ENCODE results near the gene ATXN1.

The ATXN1 gene

GRCh38 chr6:16521528-16521927, 239.7 kb downstream of the ATXN1 start:
- Histone ChIP-seq H3K27me3 (ENCODE audit: insufficient read depth, low read length, poor library complexity) (no peaks in the 10 kb centered on the region), H3K27ac (ENCODE audit: low read depth, low read length) (no peak overlapping the region), H2BK120ac (ENCODE audit: low read depth, low read length) (no peak overlapping the region), H4K8ac (ENCODE audit: low read depth, low read length) (no peak overlapping the region), H3K4ac (ENCODE audit: low read depth, low read length) (no peak overlapping the region), H3K4me2 (ENCODE audit: low read length) (no peak overlapping the region), H3K4me1 (ENCODE audit: control insufficient read depth, low read depth, low read length) (no peaks in the 10 kb centered on the region), H2BK15ac (replicated peaks; ENCODE audit: low read depth) (no peak overlapping the region), H2AK5ac (ENCODE audit: low read length) (no peak overlapping the region), H3K36me3 (ENCODE audit: control insufficient read depth, insufficient read depth, low read length) (no peaks in the 10 kb centered on the region), H2BK5ac (ENCODE audit: low read length) (no peak overlapping the region), H3K18ac (ENCODE audit: low read length) (no peak overlapping the region), H3K79me1 (ENCODE audit: low read length) (no peaks in the 10 kb centered on the region), H3K9ac (ENCODE audit: low read length) (no peak overlapping the region), H3K79me2 (ENCODE audit: control insufficient read depth, insufficient read depth, low read length) (no peaks in the 10 kb centered on the region), H4K5ac (ENCODE audit: low read length) (no peak overlapping the region), H3K4me3 (ENCODE audit: low read length) (no peak overlapping the region), H3K23ac (ENCODE audit: low read length) (no peak overlapping the region), H3K56ac (ENCODE audit: low read length) (no peak overlapping the region)
- WGBS (ENCODE audit: extremely low coverage, insufficient coverage, low lambda C conversion rate) = no CpG with 5 or more reads among the region's 7 CpGs
- no peak for DNase-seq

DNA sequence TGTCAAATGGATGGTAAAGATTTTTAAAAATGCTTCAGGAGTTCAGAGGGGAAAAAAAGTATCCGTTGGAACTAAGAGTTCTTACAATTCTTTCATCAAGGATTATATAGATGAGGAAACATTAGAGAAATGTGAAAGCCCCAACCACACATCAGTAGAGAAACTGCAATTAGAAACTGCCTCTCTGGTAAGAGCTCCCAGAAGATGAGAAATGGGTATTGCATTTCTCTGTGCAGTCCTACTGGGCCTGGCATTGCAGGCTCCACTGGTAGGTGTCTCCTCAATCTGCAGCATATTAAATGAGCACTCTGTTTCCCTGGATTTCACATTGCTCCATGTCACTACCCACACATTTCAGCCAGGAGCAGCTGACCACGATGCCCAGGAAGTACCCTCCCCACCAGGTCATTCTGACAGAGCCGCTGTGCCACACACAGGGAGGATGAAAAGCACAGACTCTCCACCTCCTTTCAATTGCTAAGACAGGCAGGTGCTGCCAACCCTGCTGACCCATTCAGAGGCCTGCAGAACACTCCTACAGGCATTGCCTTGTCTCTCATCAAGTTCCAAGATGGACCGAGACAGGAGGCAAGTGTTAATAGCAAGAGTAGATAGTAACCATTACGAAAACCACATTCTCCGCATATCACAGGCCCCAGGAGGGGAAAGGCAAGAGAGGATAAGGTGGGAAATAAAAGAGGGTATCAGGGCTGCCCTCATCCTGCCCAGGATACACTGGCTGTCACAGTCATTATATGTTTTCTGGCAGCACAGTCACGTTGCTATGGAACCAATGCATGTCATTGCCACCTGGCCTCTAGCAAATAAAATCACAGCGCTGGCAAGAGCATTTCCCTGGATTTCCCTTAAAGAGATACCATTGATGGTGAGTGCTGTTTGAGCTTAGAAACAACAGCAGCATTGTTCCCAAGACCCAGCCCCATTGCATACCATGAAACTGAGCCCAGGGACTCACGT, 241.7 kb downstream of the ATXN1 start:
- no peak overlapping the region for H2AK5ac ChIP-seq (ENCODE audit: low read length)
- no peaks in the 10 kb centered on the region for H3K79me1 ChIP-seq (ENCODE audit: low read length)
- H3K18ac ChIP-seq (ENCODE audit: low read length) = no peak overlapping the region
- H4K8ac ChIP-seq (ENCODE audit: low read depth, low read length) = no peak overlapping the region
- no peaks in the 10 kb centered on the region for H3K79me2 ChIP-seq (ENCODE audit: control insufficient read depth, insufficient read depth, low read length)
- no peaks in the 10 kb centered on the region for H3K27me3 ChIP-seq (ENCODE audit: insufficient read depth, low read length, poor library complexity)
- no peak overlapping the region for H3K27ac ChIP-seq (ENCODE audit: low read depth, low read length)
- H4K5ac ChIP-seq (ENCODE audit: low read length) = no peak overlapping the region
- peak; percentile 93 for DNase-seq
- WGBS (ENCODE audit: extremely low coverage, insufficient coverage, low lambda C conversion rate) = no CpG with 5 or more reads among the region's 9 CpGs
- H3K4me1 ChIP-seq (ENCODE audit: control insufficient read depth, low read depth, low read length) = no peaks in the 10 kb centered on the region
- no peaks in the 10 kb centered on the region for H3K36me3 ChIP-seq (ENCODE audit: control insufficient read depth, insufficient read depth, low read length)
- no peak overlapping the region for H2BK15ac ChIP-seq (replicated peaks; ENCODE audit: low read depth)
- H3K9ac ChIP-seq (ENCODE audit: low read length) = no peak overlapping the region
- no peak overlapping the region for H2BK5ac ChIP-seq (ENCODE audit: low read length)
- no peak overlapping the region for H3K4ac ChIP-seq (ENCODE audit: low read depth, low read length)
- H3K23ac ChIP-seq (ENCODE audit: low read length) = no peak overlapping the region
- H3K4me2 ChIP-seq (ENCODE audit: low read length) = no peak overlapping the region
- no peak overlapping the region for H3K4me3 ChIP-seq (ENCODE audit: low read length)
- H3K56ac ChIP-seq (ENCODE audit: low read length) = no peak overlapping the region
- H2BK120ac ChIP-seq (ENCODE audit: low read depth, low read length) = no peak overlapping the region

GRCh38 chr6:16518265-16518664, 243.0 kb downstream of the ATXN1 start:
- Histone ChIP-seq H3K18ac (ENCODE audit: low read length) (no peak overlapping the region), H3K79me1 (ENCODE audit: low read length) (no peaks in the 10 kb centered on the region), H3K4me2 (ENCODE audit: low read length) (no peak overlapping the region), H4K5ac (ENCODE audit: low read length) (no peak overlapping the region), H2AK5ac (ENCODE audit: low read length) (no peak overlapping the region), H3K27ac (ENCODE audit: low read depth, low read length) (no peak overlapping the region), H2BK5ac (ENCODE audit: low read length) (no peak overlapping the region), H3K4me1 (ENCODE audit: control insufficient read depth, low read depth, low read length) (no peaks in the 10 kb centered on the region), H3K56ac (ENCODE audit: low read length) (no peak overlapping the region), H3K4me3 (ENCODE audit: low read length) (no peak overlapping the region), H3K27me3 (ENCODE audit: insufficient read depth, low read length, poor library complexity) (no peaks in the 10 kb centered on the region), H3K79me2 (ENCODE audit: control insufficient read depth, insufficient read depth, low read length) (no peaks in the 10 kb centered on the region), H3K4ac (ENCODE audit: low read depth, low read length) (no peak overlapping the region), H2BK15ac (replicated peaks; ENCODE audit: low read depth) (no peak overlapping the region), H3K23ac (ENCODE audit: low read length) (no peak overlapping the region), H3K36me3 (ENCODE audit: control insufficient read depth, insufficient read depth, low read length) (no peaks in the 10 kb centered on the region), H4K8ac (ENCODE audit: low read depth, low read length) (no peak overlapping the region), H2BK120ac (ENCODE audit: low read depth, low read length) (no peak overlapping the region), H3K9ac (ENCODE audit: low read length) (no peak overlapping the region)
- no CpG with 5 or more reads among the region's 5 CpGs for WGBS (ENCODE audit: extremely low coverage, insufficient coverage, low lambda C conversion rate)
- DNase-seq = peak; percentile 30

- Histone ChIP-seq H3K4me1 (ENCODE audit: control insufficient read depth, low read depth, low read length) (peaks cover 2% of the 10 kb centered on the region), H3K56ac (ENCODE audit: low read length) (no peak overlapping the region), H3K23ac (ENCODE audit: low read length) (no peak overlapping the region), H3K4me2 (ENCODE audit: low read length) (no peak overlapping the region), H2BK120ac (ENCODE audit: low read depth, low read length) (no peak overlapping the region), H3K4ac (ENCODE audit: low read depth, low read length) (no peak overlapping the region), H3K27me3 (ENCODE audit: insufficient read depth, low read length, poor library complexity) (no peaks in the 10 kb centered on the region), H3K18ac (ENCODE audit: low read length) (no peak overlapping the region), H2BK5ac (ENCODE audit: low read length) (no peak overlapping the region), H3K79me2 (ENCODE audit: control insufficient read depth, insufficient read depth, low read length) (no peaks in the 10 kb centered on the region), H3K4me3 (ENCODE audit: low read length) (no peak overlapping the region), H2AK5ac (ENCODE audit: low read length) (no peak overlapping the region), H4K8ac (ENCODE audit: low read depth, low read length) (no peak overlapping the region), H3K36me3 (ENCODE audit: control insufficient read depth, insufficient read depth, low read length) (no peaks in the 10 kb centered on the region), H2BK15ac (replicated peaks; ENCODE audit: low read depth) (no peak overlapping the region), H3K27ac (ENCODE audit: low read depth, low read length) (no peak overlapping the region), H4K5ac (ENCODE audit: low read length) (no peak overlapping the region), H3K79me1 (ENCODE audit: low read length) (no peaks in the 10 kb centered on the region), H3K9ac (ENCODE audit: low read length) (no peak overlapping the region)
- peak; percentile 81 for DNase-seq
- no CpG with 5 or more reads among the region's 8 CpGs for WGBS (ENCODE audit: extremely low coverage, insufficient coverage, low lambda C conversion rate)
Measured at GRCh38 chr6:16514249-16514648, 247.0 kb downstream of the ATXN1 start.

- no peak overlapping the region for H3K9ac ChIP-seq (ENCODE audit: low read length)
- H2BK15ac ChIP-seq (replicated peaks; ENCODE audit: low read depth) = no peak overlapping the region
- H4K8ac ChIP-seq (ENCODE audit: low read depth, low read length) = no peak overlapping the region
- no peak overlapping the region for H2BK5ac ChIP-seq (ENCODE audit: low read length)
- H3K27ac ChIP-seq (ENCODE audit: low read depth, low read length) = no peak overlapping the region
- DNase-seq = no peak
- H3K4ac ChIP-seq (ENCODE audit: low read depth, low read length) = no peak overlapping the region
- no peak overlapping the region for H3K4me2 ChIP-seq (ENCODE audit: low read length)
- H3K36me3 ChIP-seq (ENCODE audit: control insufficient read depth, insufficient read depth, low read length) = no peaks in the 10 kb centered on the region
- H3K4me3 ChIP-seq (ENCODE audit: low read length) = no peak overlapping the region
- no peak overlapping the region for H3K23ac ChIP-seq (ENCODE audit: low read length)
- no peaks in the 10 kb centered on the region for H3K27me3 ChIP-seq (ENCODE audit: insufficient read depth, low read length, poor library complexity)
- no peaks in the 10 kb centered on the region for H3K79me1 ChIP-seq (ENCODE audit: low read length)
- no CpG with 5 or more reads among the region's 6 CpGs for WGBS (ENCODE audit: extremely low coverage, insufficient coverage, low lambda C conversion rate)
- H4K5ac ChIP-seq (ENCODE audit: low read length) = no peak overlapping the region
- H3K4me1 ChIP-seq (ENCODE audit: control insufficient read depth, low read depth, low read length) = peaks cover 2% of the 10 kb centered on the region
- H2AK5ac ChIP-seq (ENCODE audit: low read length) = no peak overlapping the region
- no peak overlapping the region for H3K18ac ChIP-seq (ENCODE audit: low read length)
- H3K79me2 ChIP-seq (ENCODE audit: control insufficient read depth, insufficient read depth, low read length) = no peaks in the 10 kb centered on the region
- no peak overlapping the region for H3K56ac ChIP-seq (ENCODE audit: low read length)
- no peak overlapping the region for H2BK120ac ChIP-seq (ENCODE audit: low read depth, low read length)
Measured at GRCh38 chr6:16512544-16513290, 248.5 kb downstream of the ATXN1 start.
